HCT116 (cell line): ENCODE data around the gene SCNN1B.

Source experiments
- EZH2phosphoT487 ChIP-seq: fragments of 200-600 bp; IDR thresholded peaks from 2 replicates; pipeline ENCODE4 v1.6.1; 2018; ENCODE audit warnings: antibody characterized with exemption, borderline replicate concordance
- MAX ChIP-seq: IDR thresholded peaks from 2 replicates; pipeline ENCODE4 v1.6.1; 2012
- POLR2A ChIP-seq: IDR thresholded peaks from 2 replicates; pipeline ENCODE4 v1.7.0; 2011; ENCODE audit warnings: borderline replicate concordance; ENCODE audit not compliant: insufficient read depth, insufficient read length; ENCODE audit errors: extremely low read depth
- SIN3A ChIP-seq: IDR thresholded peaks from 2 replicates; pipeline ENCODE4 v1.6.1; 2012; ENCODE audit warnings: low read depth
- SP1 ChIP-seq: IDR thresholded peaks from 2 replicates; pipeline ENCODE4 v1.6.1; 2012; ENCODE audit warnings: low read depth
- YY1 ChIP-seq: IDR thresholded peaks from 2 replicates; pipeline ENCODE4 v1.6.1; 2011; ENCODE audit warnings: low read length, low read depth, moderate library complexity, mild to moderate bottlenecking; ENCODE audit not compliant: insufficient replicate concordance; ENCODE audit errors: extremely low read depth
- TF ChIP-seq, protein P1 (sequence below), 3 experiments: fragments of 200-600 bp in 1 of 3; sonication (generic) in 1 of 3; IDR thresholded peaks in 2 of 3; conservative IDR thresholded peaks in 1 of 3; 2 replicates each; pipeline ENCODE4 v1.5.1; 2012 to 2017; ENCODE audit warnings: low read depth in 2 of 3, low read length in 2 of 3, antibody characterized with exemption in 1 of 3, borderline replicate concordance in 1 of 3, control low read depth in 1 of 3, mild to moderate bottlenecking in 1 of 3, mixed read lengths in 1 of 3, mixed run types in 1 of 3, moderate library complexity in 1 of 3; ENCODE audit not compliant: insufficient read depth in 1 of 3

- TF ChIP-seq EZH2phosphoT487 (no peak), MAX (no peak), POLR2A (no peak), SP1 (no peak), SIN3A (no peak), YY1 (no peak)
- TF ChIP-seq, protein P1, sequence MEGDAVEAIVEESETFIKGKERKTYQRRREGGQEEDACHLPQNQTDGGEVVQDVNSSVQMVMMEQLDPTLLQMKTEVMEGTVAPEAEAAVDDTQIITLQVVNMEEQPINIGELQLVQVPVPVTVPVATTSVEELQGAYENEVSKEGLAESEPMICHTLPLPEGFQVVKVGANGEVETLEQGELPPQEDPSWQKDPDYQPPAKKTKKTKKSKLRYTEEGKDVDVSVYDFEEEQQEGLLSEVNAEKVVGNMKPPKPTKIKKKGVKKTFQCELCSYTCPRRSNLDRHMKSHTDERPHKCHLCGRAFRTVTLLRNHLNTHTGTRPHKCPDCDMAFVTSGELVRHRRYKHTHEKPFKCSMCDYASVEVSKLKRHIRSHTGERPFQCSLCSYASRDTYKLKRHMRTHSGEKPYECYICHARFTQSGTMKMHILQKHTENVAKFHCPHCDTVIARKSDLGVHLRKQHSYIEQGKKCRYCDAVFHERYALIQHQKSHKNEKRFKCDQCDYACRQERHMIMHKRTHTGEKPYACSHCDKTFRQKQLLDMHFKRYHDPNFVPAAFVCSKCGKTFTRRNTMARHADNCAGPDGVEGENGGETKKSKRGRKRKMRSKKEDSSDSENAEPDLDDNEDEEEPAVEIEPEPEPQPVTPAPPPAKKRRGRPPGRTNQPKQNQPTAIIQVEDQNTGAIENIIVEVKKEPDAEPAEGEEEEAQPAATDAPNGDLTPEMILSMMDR (IDR thresholded peaks at IDR 0.05 in 2 of 3, conservative IDR thresholded peaks at IDR 0.05 in 1 of 3; ENCODE audit: borderline replicate concordance in 1 of 3, insufficient read depth in 1 of 3, low read depth in 2 of 3, low read length in 2 of 3), result peak in 2 of 3 experiments; percentile 43; a peak in 3 of 6 replicates
Observed at GRCh38 chr16:23371368-23371767, 69.3 kb downstream of the SCNN1B start.
